HG02973 (cell line): Measurements from ENCODE around the gene TBC1D9.

Source experiments
- ATAC-seq: cut with Tn5 transposase; IDR thresholded peaks from one replicate; pipeline ENCODE4 v1.9.1; 2021; ENCODE audit warnings: moderate library complexity; ENCODE audit not compliant: unreplicated experiment

Gene TBC1D9

GRCh38 chr4:140726776-140727500 lies 29.2 kb downstream of the TBC1D9 start:
- ATAC-seq = no peak

GRCh38 chr4:140725556-140725955 lies 30.6 kb downstream of the TBC1D9 start:
- no peak for ATAC-seq

GRCh38 chr4:140724760-140725159 lies 31.4 kb downstream of the TBC1D9 start:
- no peak for ATAC-seq

- peak; percentile 43 for ATAC-seq
Measured at GRCh38 chr4:140720387-140721304, 35.5 kb downstream of the TBC1D9 start.

GRCh38 chr4:140719686-140720085 lies 36.5 kb downstream of the TBC1D9 start:
- peak; percentile 52 for ATAC-seq

GRCh38 chr4:140719022-140719421 lies 37.2 kb downstream of the TBC1D9 start:
- no peak for ATAC-seq

- no peak for ATAC-seq
Measured at GRCh38 chr4:140718241-140718952, 37.8 kb downstream of the TBC1D9 start.

- ATAC-seq = no peak
Measured at GRCh38 chr4:140717313-140717712, 38.9 kb downstream of the TBC1D9 start.

- no peak for ATAC-seq
Measured at GRCh38 chr4:140715119-140715518, 41.1 kb downstream of the TBC1D9 start.

- no peak for ATAC-seq
Measured at GRCh38 chr4:140711910-140712309, 44.3 kb downstream of the TBC1D9 start.

- ATAC-seq = no peak
Measured at GRCh38 chr4:140710908-140711622, 45.1 kb downstream of the TBC1D9 start.

GRCh38 chr4:140707325-140707724 lies 48.9 kb downstream of the TBC1D9 start:
- no peak for ATAC-seq

GRCh38 chr4:140706665-140707064 lies 49.5 kb downstream of the TBC1D9 start:
- ATAC-seq = no peak

- ATAC-seq = no peak
Measured at GRCh38 chr4:140706276-140706625, 49.9 kb downstream of the TBC1D9 start.

GRCh38 chr4:140705625-140706275 lies 50.4 kb downstream of the TBC1D9 start:
- no peak for ATAC-seq

- peak; percentile 74 for ATAC-seq
Measured at GRCh38 chr4:140704964-140705363, 51.2 kb downstream of the TBC1D9 start.

- ATAC-seq = no peak
Measured at GRCh38 chr4:140704392-140704960, 51.7 kb downstream of the TBC1D9 start.

- ATAC-seq = no peak
Measured at GRCh38 chr4:140703463-140703862, 52.7 kb downstream of the TBC1D9 start.

- no peak for ATAC-seq
Measured at GRCh38 chr4:140702096-140702757, 54.0 kb downstream of the TBC1D9 start.
